ENCODE data around the gene KIAA0586. TPM values are rescaled to one million over a fixed set of nuclear protein-coding genes. Genes with fewer than 3 reads are reported as not detected.

Gene KIAA0586
- total and polyA plus RNA-seq, 9 of the 15 experiments (the other 6 are each of a cell fraction or from before 2014, with no cell fraction given), result 11.2 to 30.9 (median 22.6) TPM

DNA sequence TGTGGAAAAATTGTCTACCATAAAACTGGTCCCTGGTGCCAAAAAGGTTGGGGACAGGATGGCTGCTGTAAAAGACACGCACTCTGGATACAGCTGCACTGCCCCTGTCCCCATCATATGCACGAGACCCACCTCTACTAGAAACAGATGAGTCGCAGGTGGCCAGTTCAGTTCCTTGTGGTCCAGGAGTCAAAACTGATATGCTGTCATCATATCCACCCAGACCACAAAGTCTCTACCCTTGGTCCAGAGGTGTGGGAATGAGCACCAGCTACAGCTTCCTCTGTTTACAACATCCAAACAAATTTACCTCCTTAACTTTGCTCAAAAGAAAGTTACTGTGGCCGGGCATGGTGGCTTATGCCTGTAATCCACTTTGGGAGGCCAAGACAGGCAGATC lies 166.5 kb downstream of the KIAA0586 start:
- CTCF ChIA-PET (ENCODE audit: low intra/inter-chr PET ratio), result no interaction called here
- Histone ChIP-seq H2AFZ (ENCODE audit: low read depth, low read length) (no peak overlapping the region), H3K9me1 (ENCODE audit: control insufficient read depth, insufficient read depth, low read length) (no peaks in the 10 kb centered on the region), H3K4me1 (replicated peaks in 1 of 2; ENCODE audit: control insufficient read depth in 2 of 2, insufficient read depth in 2 of 2, low read length in 2 of 2) (no peaks in the 10 kb centered on the region), H4K20me1 (replicated peaks; ENCODE audit: control insufficient read depth, insufficient read depth, low read length) (no peaks in the 10 kb centered on the region), H3K9me3 (replicated peaks; ENCODE audit: control insufficient read depth, insufficient read depth, low read depth, low read length) (no peaks in the 10 kb centered on the region), H3K4me2 (ENCODE audit: insufficient read depth, low read length) (no peak overlapping the region), H3K27ac (ENCODE audit: extremely low read depth, low read depth, low read length) (no peak overlapping the region), H3K27me3 (ENCODE audit: control insufficient read depth in 2 of 2, insufficient read depth in 2 of 2, low read length in 2 of 2) (no peaks in the 10 kb centered on the region), H3K9ac (ENCODE audit: insufficient read depth in 1 of 2, low read depth in 2 of 2, low read length in 2 of 2) (no peak overlapping the region), H3K36me3 (ENCODE audit: control insufficient read depth, insufficient read depth, low read length) (no peaks in the 10 kb centered on the region), H3K4me3 (no peak overlapping the region), H3K79me2 (ENCODE audit: control insufficient read depth, insufficient read depth, low read length) (no peaks in the 10 kb centered on the region)
- TF ChIP-seq ZNF583 (CRISPR knock-in tag; IDR thresholded peaks at IDR 0.05) (no peak), ZNF23 (CRISPR knock-in tag; IDR thresholded peaks at IDR 0.05) (no peak), E2F3 (CRISPR knock-in tag; IDR thresholded peaks at IDR 0.05) (no peak)
- TF ChIP-seq, protein P1, sequence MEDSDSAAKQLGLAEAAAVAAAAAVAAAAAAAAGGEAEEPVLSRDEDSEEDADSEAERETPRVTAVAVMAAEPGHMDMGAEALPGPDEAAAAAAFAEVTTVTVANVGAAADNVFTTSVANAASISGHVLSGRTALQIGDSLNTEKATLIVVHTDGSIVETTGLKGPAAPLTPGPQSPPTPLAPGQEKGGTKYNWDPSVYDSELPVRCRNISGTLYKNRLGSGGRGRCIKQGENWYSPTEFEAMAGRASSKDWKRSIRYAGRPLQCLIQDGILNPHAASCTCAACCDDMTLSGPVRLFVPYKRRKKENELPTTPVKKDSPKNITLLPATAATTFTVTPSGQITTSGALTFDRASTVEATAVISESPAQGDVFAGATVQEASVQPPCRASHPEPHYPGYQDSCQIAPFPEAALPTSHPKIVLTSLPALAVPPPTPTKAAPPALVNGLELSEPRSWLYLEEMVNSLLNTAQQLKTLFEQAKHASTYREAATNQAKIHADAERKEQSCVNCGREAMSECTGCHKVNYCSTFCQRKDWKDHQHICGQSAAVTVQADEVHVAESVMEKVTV (CRISPR knock-in tag; IDR thresholded peaks at IDR 0.05), result no peak
- FAIRE-seq (no peak), DNase-seq (ENCODE audit: extremely low read depth in 1 of 4, low spot score in 3 of 4) (no peak), ATAC-seq (no peak)
- POLR2A ChIA-PET, result no interaction called here
- 0% methylated on average over 4 of the region's 4 CpGs for WGBS (ENCODE audit: insufficient coverage, low coverage, missing lambda C conversion rate)
- intact Hi-C loops (cut with micrococcal nuclease), result no loop called here
- in situ Hi-C loops (cut with MboI), result no loop called here
- BruUV-seq (replicated peaks), result no TSS peak

DNA sequence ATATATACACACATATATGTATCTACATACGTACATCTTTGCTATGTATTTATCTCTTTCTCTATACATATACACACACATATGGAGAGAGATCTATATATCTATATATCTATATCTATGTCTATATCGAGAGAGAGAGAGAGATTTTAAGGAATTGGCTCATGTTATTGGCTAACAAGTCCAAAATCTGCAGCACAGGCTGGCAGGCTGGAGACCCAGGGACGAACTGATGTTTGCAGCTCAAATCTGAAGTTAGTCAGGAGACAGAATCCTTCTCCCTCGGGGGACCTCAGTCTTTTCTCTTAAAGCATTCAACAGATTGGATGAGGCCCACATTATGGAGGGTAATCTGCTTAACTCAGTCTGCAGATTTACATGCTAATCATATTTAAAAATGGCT lies 169.5 kb downstream of the KIAA0586 start:
- Histone ChIP-seq H3K9ac (ENCODE audit: insufficient read depth in 1 of 2, low read depth in 2 of 2, low read length in 2 of 2) (no peak overlapping the region), H3K9me3 (replicated peaks; ENCODE audit: control insufficient read depth, insufficient read depth, low read depth, low read length) (no peaks in the 10 kb centered on the region), H2AFZ (ENCODE audit: low read depth, low read length) (no peak overlapping the region), H3K4me1 (replicated peaks in 1 of 2; ENCODE audit: control insufficient read depth in 2 of 2, insufficient read depth in 2 of 2, low read length in 2 of 2) (no peaks in the 10 kb centered on the region), H4K20me1 (replicated peaks; ENCODE audit: control insufficient read depth, insufficient read depth, low read length) (no peaks in the 10 kb centered on the region), H3K9me1 (ENCODE audit: control insufficient read depth, insufficient read depth, low read length) (no peaks in the 10 kb centered on the region), H3K36me3 (ENCODE audit: control insufficient read depth, insufficient read depth, low read length) (no peaks in the 10 kb centered on the region), H3K79me2 (ENCODE audit: control insufficient read depth, insufficient read depth, low read length) (no peaks in the 10 kb centered on the region), H3K27ac (ENCODE audit: extremely low read depth, low read depth, low read length) (no peak overlapping the region), H3K4me3 (no peak overlapping the region), H3K27me3 (ENCODE audit: control insufficient read depth in 2 of 2, insufficient read depth in 2 of 2, low read length in 2 of 2) (no peaks in the 10 kb centered on the region), H3K4me2 (ENCODE audit: insufficient read depth, low read length) (no peak overlapping the region)
- TF ChIP-seq ZNF121 (CRISPR knock-in tag; conservative IDR thresholded peaks at IDR 0.05), result no peak
- intact Hi-C loops (cut with micrococcal nuclease) (no loop called here), in situ Hi-C loops (cut with MboI) (no loop called here)
- FAIRE-seq (no peak), DNase-seq (ENCODE audit: extremely low read depth in 1 of 4, low spot score in 3 of 4) (no peak), ATAC-seq (no peak)
- BruUV-seq (replicated peaks), result no TSS peak
- ChIA-PET CTCF (ENCODE audit: low intra/inter-chr PET ratio) (no interaction called here), POLR2A (interaction anchor here (0.6 kb wide), 1 partner anchor 25 kb away, joined by 3 read pairs; no protein-coding TSS in a partner anchor)
- 0% methylated on average over 4 of the region's 4 CpGs for WGBS (ENCODE audit: insufficient coverage, low coverage, missing lambda C conversion rate)
